Stomach (tissue), 4 donors: ENCODE measurements around the gene ADAMTSL3.

ENCODE experiments used
- EP300 ChIP-seq: sonication (generic); formaldehyde crosslinking; IDR thresholded peaks from one replicate; pipeline ENCODE4 v1.6.1; 2017; ENCODE audit warnings: antibody characterized with exemption
- POLR2A ChIP-seq, 4 donors: fragments of 450-650 bp; IDR thresholded peaks; one replicate each; pipeline ENCODE4 v1.6.1; 2016; ENCODE audit warnings: antibody characterized with exemption in 4 of 4, control low read depth in 2 of 4, mild to moderate bottlenecking in 1 of 4, moderate library complexity in 1 of 4
- POLR2AphosphoS5 ChIP-seq, 3 donors: sonication (generic); formaldehyde crosslinking; IDR thresholded peaks; one replicate each; pipeline ENCODE4 v1.6.1; 2016; ENCODE audit warnings: antibody characterized with exemption in 3 of 3
- TF ChIP-seq, protein P1 (sequence below), 7 experiments: fragments of 450-650 bp in 4 of 7; fragments of 200-600 bp in 3 of 7; sonication (generic) in 3 of 7; IDR thresholded peaks; one replicate each; pipeline ENCODE4 v1.5.1; 2016 to 2019; ENCODE audit warnings: antibody characterized with exemption in 7 of 7, control low read depth in 2 of 7, mild to moderate bottlenecking in 1 of 7

- TF ChIP-seq, protein P1, sequence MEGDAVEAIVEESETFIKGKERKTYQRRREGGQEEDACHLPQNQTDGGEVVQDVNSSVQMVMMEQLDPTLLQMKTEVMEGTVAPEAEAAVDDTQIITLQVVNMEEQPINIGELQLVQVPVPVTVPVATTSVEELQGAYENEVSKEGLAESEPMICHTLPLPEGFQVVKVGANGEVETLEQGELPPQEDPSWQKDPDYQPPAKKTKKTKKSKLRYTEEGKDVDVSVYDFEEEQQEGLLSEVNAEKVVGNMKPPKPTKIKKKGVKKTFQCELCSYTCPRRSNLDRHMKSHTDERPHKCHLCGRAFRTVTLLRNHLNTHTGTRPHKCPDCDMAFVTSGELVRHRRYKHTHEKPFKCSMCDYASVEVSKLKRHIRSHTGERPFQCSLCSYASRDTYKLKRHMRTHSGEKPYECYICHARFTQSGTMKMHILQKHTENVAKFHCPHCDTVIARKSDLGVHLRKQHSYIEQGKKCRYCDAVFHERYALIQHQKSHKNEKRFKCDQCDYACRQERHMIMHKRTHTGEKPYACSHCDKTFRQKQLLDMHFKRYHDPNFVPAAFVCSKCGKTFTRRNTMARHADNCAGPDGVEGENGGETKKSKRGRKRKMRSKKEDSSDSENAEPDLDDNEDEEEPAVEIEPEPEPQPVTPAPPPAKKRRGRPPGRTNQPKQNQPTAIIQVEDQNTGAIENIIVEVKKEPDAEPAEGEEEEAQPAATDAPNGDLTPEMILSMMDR (IDR thresholded peaks at IDR 0.05), result no peak
- TF ChIP-seq EP300, result no peak
- TF ChIP-seq POLR2A (IDR thresholded peaks at IDR 0.05), result no peak
- no peak for TF ChIP-seq POLR2AphosphoS5 (IDR thresholded peaks at IDR 0.05)
These were observed 257.4 kb downstream of the ADAMTSL3 start for GRCh38 chr15:83911345-83911744.
